ENCODE measurements around the gene NUDT2.

DNA sequence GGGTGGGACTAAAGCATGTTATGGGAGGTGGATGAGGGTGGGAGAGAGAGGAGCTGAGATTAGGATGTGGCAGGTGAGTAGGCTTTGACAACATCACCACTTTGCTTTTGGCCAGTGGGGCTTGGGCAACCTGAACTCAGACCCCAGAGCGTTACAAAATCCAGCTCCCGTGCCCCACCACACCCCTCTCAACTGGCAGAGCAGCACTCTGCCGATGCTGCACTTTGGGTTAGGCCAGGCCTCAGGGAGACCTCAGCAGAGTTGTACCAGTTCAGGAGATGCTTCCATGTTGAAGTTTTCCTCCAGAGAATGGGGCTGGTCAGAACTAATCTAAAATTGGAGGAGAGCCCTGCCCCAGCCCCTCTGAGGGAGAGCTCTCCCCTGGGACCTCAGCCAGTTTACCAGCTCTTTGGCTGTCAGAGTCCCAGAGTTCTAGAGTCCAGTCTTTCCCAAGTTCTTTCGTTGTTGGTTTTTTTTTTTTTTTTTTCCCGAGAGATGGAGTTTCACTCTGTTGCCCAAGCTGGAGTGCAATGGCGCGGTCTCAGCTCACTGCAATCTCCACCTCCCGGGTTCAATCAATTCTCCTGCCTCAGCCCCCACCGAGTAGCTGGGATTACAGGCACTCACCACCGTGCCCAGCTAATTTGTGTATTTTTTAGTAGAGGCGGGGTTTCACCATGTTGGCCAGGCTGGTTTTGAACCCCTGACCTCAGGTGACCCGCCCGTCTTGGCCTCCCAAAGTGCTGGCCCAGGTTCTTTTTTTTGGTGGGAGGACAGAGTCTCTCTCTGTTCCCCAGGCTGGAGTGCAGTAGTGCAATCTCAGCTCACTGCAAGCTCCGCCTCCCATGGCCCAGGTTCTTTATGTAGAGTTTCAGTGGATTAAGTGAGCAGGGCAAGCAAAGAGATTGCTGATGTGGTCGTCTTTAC lies 17.8 kb downstream of the NUDT2 start:
- TF ChIP-seq POLR2A (IDR thresholded peaks at IDR 0.05) = no peak
- TF ChIP-seq, protein P1, sequence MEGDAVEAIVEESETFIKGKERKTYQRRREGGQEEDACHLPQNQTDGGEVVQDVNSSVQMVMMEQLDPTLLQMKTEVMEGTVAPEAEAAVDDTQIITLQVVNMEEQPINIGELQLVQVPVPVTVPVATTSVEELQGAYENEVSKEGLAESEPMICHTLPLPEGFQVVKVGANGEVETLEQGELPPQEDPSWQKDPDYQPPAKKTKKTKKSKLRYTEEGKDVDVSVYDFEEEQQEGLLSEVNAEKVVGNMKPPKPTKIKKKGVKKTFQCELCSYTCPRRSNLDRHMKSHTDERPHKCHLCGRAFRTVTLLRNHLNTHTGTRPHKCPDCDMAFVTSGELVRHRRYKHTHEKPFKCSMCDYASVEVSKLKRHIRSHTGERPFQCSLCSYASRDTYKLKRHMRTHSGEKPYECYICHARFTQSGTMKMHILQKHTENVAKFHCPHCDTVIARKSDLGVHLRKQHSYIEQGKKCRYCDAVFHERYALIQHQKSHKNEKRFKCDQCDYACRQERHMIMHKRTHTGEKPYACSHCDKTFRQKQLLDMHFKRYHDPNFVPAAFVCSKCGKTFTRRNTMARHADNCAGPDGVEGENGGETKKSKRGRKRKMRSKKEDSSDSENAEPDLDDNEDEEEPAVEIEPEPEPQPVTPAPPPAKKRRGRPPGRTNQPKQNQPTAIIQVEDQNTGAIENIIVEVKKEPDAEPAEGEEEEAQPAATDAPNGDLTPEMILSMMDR (IDR thresholded peaks at IDR 0.05) = no peak

All from tibial nerve (tissue), 3 donors.